ENCODE data around the gene ABCD1.

ABCD1 gene

DNA sequence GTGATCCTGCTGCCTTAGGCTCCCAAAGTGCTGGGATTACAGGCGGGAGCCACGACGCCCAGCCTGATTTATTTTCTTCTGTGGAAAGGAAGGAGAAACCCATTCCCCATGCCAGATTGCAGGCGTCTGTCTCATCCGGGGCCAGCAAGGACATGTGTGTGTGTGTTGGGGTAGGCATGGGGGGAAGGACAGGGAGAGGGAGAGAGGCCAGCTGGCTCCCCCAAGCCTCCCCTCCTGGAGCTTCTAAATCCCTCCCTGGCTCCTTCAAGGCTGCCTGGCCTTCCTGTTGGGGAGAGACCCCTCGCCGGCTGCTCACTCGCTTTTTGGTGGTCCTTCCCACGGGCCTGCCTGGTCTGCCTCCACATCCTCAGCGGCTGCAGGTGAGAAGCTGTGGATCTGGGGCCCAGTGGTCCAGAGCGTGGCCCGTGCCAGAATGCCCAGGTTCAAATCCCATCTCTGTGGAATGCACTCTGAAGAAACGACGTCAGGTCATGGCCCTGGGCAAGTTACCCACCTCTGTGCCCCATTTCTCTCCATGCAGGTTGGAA lies 38.0 kb downstream of the ABCD1 start:
- no peak for DNase-seq (ENCODE audit: low spot score)

DNA sequence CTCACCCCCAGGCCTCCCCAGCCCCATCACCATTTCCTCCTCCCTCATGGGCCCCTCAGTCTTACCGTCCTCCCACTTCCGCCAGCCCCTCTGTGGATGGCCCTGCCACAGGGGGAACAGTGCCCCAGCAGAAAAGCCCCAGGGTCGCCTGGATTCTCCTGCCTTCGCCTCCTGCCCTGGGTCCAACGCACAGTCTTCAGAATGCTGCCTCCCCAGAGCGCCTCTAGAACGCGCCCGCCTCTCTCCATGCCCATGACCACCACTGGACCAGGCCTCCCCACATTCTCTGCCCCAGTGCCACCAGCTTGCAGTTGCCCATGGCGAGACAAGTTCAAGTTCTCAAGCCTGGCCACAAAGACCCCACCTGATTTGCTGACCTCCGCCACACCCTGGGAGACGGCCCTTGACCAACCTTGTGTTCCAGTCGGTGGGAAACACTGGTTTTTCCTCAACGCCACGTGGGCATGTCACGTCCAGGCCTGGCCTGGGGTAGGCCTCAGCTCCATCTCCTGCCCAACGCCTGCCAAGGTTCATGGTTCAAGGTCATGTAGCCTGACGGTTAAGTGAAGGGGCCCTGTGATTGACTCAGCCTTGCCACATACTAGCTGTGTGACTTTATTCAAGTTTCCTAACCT lies 38.8 kb downstream of the ABCD1 start:
- DNase-seq (ENCODE audit: low spot score) = no peak

DNA sequence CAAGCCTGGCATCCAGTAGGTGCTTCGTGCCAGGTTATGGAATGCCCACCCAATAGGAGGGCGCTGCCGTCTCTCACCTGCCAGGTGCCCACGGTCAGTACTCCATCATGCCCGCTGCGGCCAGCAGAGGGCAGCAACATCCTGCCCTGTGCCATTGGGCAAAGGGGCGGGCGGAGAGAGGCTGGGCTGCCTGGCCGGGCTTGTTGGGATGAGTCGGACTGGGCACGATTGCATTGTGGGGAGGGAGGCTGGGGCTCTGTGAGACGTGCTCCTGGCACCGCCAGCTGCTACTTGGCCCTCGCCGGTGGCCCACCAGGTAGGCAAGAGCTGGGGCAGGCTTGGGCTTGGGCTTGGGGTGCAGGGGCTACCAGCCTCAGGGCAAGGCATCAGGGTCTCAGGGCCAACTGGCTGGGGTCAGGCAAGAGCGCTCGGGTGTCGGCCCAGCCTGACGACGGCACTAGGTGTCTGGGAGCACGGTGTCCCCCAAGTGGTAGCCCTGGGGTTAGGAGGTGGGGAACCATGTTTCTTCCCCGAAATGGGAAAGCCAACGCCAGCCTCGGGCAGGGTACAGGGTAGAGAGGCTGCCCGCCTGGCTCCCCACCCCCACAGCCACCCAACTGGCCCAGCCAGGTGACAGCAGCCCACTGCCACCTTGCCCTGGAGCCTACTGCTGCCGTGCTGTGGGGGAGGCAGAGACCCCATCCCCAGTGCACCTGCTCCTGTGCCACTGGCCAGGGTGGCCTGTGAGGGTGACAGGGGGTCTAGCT lies 39.5 kb downstream of the ABCD1 start, which contains the start of gene PLXNB3:
Gene PLXNB3, plus strand, starts transcription at position 261 of the 767 bp plus-strand sequence. CDS start 1,287 bp downstream, outside the sequence.
- DNase-seq (ENCODE audit: low spot score) = peak; percentile 89

DNA sequence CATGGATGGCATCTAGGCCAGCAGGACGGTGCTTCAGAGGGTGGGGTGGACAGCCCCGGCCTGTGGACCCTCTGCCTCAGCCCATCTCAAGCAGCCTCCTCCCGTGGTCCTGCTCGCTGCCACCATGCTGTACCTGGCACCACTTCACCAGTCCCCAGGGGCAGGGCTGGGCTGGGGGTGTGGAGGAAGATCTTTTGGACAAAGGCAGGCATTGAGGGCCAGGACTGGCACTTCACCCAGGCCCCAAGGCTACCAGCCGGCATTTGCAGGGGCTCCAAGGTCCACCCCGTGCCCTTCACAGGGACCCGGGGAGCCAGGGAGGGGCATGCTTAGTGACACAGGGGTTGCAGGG lies 40.1 kb downstream of the ABCD1 start:
- no peak for DNase-seq (ENCODE audit: low spot score)

DNA sequence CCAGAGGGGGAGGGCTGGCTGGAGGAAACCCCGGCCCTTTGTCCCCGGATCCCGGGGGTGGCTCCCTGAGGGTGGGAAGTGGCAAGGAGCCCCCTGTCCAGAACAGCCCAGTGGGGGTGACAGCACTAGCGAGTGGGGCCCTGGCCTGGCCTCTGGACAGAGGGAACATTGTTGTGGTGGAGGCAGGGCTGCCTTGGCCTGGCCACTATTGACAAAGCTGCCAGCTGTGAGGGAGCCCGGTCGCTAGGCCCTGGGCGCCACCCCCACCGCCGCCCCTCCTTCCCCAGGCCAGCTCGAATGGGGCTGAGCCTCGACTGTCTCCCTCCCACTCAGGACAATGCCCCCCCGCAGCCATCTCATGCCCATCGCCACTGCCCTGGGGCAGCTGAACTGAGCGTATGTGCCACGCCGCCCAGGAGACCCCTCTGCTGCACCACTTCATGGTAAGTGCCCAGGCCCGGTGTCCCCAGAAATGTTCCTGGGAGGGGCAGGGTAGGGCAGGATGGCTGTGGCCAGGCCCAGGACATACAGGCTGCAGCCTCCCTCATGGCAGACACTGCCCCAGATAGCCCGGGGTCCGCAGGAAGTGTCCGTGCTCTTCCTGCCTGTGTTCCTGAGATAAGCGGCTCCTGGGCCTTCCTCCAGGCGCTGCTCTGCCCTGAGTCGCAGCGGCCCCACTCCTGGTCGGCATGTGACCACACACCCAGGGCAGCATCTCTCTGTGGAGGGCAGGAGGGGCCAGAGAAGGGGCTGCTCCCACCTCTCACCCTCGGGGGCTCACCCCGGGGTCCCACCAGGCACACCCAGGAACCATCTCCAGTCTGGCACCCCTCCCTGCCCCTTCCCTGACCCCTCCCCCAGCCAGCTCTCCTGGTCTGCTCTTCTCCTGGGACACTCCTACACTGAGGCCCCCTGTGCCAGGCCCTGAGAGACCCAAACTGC lies 40.8 kb downstream of the ABCD1 start:
- DNase-seq (ENCODE audit: low spot score) = peak; percentile 93

DNA sequence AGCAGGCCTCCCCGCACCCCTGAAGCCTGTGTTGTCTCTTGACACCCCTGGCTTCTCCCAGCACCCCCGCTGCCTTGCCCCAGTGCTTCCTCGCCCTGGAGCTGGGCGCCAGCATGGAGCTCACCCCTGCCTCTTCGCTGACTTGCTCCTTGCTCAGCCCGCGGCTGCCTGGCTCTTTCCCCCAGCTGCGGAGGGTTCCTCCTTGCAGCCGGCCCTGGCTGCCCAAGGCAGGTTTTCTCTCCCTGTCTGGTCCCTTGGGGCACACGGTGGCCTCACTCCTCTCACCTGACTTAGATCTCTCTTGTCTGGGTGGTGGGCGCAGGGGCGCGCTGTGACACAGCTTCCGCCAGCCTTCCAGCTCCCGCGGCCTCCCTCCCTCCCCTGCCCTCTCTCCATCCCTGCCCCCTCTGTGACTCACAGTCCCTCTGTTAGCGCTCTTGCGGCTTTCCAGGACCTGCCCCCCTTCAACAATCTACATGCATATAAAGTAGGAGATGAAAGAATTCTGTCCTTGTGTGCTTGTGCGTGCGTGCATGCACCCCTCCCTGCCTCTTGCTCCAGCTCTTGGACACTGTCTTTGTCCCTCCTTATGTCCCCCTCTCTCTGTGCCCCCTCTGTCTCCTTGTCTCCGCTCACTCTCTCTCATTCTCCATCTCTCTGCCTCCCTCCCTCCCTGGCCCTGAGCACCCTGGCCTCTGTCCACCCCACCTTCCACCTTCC lies 41.6 kb downstream of the ABCD1 start:
- peak; percentile 74 for DNase-seq (ENCODE audit: low spot score)

DNA sequence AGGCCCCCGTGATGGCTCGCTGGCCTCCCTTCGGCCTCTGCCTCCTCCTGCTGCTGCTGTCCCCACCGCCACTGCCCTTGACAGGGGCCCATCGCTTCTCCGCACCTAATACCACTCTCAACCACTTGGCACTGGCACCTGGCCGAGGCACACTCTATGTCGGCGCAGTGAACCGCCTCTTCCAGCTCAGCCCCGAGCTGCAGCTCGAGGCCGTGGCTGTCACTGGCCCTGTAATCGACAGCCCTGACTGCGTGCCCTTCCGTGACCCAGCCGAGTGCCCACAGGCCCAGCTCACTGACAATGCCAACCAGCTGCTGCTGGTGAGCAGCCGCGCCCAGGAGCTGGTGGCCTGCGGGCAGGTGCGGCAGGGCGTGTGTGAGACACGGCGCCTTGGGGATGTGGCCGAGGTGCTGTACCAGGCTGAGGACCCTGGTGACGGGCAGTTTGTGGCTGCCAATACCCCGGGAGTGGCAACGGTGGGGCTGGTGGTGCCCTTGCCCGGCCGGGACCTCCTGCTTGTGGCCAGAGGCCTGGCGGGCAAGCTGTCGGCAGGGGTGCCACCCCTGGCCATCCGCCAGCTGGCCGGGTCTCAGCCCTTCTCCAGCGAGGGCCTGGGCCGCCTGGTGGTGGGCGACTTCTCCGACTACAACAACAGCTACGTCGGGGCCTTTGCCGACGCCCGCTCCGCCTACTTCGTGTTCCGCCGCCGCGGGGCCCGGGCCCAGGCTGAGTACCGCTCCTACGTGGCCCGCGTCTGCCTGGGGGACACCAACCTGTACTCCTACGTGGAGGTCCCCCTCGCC lies 42.4 kb downstream of the ABCD1 start:
- DNase-seq (ENCODE audit: low spot score) = no peak

DNA sequence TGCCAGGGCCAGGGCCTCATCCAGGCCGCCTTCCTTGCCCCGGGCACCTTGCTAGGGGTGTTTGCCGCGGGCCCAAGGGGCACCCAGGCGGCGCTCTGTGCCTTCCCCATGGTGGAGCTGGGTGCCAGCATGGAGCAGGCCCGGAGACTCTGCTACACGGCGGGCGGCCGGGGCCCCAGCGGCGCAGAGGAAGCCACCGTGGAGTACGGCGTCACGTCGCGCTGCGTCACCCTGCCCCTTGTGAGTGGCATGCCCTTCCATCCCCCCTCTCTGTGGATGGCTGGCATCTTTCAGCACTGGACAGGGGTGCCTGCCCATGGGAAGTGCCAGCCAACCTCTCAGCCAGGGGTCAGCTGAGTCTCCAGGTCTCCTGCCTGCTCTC lies 43.0 kb downstream of the ABCD1 start:
- no peak for DNase-seq (ENCODE audit: low spot score)

DNA sequence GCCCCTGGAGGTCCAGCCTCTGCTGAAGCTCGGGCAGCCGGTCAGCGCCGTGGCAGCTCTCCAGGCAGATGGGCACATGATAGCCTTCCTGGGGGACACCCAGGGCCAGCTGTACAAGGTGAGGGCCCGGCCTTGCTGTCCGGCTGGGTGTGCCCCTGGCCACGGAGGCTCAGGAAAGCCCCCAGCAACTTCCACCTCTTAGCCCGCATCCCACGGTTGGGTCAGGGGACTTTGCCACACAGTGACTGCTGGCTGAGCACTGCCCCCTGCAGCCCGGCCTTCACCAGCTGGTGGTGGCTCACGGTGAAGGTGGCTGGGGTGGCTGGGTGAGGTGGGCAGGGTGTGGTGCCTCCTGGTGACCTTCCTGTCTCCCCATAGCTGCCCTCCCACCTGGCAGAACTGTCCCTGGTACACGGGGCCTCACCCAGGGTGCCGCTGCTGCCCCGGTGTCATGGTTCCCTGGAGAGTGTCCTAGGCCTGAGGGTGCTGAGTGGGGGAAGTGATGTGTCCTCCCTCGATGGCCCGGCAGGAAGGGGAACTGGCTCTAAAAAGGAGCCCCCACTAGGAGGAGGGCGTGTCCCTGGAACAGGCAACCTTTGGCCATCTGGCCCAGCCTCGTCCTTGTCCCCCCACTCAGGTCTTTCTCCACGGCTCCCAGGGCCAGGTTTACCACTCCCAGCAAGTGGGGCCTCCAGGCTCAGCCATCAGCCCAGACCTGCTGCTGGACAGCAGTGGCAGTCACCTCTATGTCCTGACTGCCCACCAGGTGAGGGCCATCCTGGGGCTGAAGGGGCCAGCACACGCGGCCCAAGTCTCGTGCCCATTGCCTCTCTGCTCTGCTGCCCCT lies 43.9 kb downstream of the ABCD1 start:
- DNase-seq (ENCODE audit: low spot score) = no peak

DNA sequence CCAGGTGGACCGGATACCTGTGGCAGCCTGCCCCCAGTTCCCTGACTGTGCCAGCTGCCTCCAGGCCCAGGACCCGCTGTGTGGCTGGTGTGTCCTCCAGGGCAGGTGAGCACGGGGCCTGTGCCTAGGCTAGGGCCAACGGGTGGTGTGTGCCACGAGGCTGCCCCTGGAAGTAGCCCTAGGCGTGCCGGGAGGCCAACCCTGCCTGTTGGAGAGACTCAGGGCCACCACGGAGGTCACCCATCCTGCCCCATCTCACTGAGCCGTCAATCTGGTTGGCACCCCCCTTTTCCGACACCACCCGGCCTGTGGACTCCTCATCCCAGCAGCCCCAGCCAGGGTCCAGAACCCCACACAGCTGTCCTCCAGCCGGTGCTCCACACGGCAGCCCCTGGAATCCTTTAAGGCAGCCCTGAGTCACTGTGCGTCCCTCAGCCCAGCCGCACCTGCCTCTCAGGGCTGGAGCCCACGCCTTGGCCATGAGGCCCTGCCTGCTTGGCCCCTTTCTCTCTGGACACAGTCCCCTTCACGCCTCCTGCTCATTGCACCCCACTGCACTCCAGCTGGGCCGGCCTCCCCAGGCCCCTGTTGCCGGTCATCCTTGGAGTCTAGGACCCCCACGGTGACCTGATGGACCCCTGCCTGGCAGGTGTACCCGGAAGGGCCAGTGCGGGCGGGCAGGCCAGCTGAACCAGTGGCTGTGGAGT lies 44.7 kb downstream of the ABCD1 start:
- no peak for DNase-seq (ENCODE audit: low spot score)

DNA sequence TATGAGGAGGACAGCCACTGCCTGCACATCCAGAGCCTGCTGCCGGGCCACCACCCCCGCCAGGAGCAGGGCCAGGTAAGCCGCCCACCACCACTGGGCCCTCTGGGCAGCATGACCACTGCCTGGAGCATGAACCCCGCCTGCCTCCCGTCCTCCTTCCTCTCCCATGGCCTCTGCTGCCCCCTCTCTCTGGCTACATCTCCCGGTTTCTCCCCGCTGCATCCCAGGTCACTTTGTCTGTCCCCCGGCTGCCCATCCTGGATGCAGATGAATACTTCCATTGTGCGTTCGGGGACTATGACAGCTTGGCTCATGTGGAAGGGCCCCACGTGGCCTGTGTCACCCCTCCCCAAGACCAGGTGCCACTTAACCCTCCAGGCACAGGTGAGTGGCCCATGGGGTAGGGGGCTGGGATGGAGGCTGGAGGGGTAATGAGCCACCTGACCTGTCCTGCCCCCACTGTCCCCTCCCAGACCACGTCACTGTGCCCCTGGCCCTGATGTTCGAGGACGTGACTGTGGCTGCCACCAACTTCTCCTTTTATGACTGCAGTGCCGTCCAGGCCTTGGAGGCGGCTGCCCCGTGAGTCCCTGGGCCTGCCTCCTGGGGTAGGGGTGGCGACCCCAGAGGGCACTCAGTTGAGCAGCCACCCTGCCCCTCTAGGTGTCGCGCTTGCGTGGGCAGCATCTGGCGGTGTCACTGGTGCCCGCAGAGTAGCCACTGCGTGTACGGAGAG lies 45.4 kb downstream of the ABCD1 start:
- DNase-seq (ENCODE audit: low spot score) = no peak

DNA sequence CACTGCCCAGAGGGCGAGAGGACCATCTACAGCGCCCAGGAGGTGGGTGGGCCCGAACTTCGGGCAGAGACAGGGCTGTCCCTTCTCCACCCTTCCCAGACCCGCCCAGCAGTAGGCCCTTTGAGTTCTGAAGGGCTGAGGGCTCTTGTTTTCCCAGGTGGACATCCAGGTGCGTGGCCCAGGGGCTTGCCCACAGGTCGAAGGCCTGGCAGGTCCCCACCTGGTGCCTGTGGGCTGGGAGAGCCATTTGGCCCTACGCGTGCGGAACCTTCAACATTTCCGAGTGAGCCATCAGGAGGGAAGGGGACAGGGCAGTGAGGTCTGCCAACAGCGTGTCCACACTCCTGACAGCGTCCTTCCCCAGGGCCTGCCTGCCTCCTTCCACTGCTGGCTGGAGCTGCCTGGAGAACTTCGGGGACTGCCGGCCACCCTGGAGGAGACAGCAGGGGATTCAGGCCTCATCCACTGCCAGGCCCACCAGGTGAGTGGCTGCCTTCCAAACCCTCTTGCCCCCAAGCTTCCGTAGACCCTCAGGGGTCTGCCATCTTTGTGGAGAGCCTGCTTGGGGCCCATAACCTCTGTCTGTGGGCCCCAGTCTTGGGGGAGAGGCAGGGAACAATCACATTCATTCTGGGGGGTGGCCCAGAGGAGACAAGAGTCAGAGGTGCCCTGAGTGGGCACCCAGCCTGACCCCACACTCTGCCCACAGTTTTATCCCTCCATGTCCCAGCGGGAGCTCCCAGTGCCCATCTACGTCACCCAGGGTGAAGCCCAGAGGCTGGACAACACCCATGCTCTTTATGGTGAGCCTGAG lies 46.2 kb downstream of the ABCD1 start:
- DNase-seq (ENCODE audit: low spot score) = no peak

DNA sequence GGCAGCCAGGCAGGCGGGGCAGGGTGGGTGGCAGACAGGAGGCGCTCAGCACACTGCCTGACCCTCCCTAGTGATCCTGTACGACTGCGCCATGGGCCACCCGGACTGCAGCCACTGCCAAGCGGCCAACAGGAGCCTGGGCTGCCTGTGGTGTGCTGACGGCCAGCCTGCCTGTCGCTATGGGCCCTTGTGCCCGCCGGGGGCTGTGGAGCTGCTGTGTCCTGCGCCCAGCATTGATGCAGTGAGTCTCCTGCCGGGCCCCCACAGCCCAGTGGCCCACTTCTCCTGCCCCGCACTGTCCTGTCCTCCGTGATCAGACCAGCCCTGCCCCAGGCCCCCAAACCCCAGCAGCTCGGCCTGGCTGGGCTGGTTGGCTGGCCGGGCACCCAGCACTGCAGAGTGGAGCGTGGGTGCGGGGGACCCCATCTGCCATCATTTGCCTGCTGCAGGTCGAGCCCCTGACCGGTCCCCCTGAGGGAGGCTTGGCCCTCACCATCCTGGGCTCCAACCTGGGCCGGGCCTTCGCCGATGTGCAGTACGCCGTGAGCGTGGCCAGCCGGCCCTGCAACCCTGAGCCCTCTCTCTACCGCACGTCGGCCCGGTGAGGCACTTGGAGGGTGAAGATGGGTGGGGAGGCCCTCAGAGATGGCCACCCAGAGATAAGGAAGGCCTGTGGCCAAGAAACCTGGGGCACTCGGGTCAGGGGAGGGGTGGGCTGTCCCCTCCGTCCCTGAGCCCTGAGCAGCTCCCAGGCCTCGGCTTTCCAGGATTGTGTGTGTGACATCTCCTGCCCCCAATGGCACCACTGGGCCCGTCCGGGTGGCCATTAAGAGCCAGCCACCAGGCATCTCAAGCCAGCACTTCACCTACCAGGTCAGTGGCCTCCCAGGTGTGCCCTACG lies 47.0 kb downstream of the ABCD1 start:
- no peak for DNase-seq (ENCODE audit: low spot score)

DNA sequence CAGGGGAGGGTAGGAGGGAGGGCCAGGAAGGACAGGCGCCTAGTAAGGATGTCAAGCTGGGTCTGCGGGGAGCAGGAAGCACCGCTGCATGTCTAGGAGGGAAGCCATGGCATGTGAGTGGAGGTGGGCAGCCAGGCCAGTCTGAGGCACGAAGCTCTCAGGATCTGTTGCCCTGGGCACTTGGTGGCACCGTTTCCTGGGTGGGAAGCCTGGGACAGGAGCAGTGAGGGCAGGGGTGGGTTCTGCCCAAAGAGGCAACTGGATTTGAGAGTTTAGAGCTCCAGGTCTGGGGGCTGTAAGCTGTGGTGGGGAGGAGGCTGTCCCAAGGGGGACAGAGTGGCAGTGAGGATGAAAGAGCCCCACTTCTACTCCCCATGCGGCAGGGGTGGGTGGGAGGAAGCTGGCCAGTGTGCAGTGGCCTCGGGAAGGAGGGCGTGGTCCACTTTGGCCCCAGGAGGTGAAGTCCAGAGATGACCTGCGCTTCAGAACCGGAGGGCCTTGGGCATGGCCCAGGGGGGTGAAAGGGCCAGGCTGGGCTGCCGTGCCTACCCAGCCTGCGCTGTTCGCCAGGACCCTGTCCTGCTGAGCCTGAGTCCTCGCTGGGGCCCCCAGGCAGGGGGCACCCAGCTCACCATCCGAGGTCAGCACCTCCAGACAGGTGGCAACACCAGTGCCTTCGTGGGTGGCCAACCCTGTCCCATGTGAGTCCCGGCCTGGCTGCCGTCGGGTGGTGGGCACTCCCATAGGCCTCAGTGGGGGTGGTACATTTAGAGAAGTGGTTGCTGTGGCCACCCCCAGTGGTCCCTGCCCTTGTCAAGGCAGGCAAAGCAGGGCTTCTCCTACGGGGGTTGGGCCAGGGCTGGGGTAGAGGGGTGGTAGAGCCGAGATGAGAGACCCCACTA lies 47.9 kb downstream of the ABCD1 start:
- no peak for DNase-seq (ENCODE audit: low spot score)

DNA sequence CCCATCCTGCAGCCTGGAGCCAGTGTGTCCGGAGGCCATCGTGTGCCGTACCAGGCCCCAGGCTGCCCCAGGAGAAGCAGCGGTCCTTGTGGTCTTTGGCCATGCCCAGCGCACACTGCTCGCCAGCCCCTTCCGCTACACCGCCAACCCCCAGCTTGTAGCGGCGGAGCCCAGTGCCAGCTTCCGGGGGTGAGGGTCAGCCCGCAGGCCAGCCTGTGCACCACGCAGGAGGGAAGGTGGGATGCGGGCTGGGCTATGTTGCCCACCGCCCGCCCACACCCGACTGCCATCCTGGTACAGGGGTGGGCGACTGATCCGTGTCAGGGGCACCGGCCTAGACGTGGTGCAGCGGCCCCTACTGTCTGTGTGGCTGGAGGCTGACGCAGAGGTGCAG lies 48.6 kb downstream of the ABCD1 start:
- DNase-seq (ENCODE audit: low spot score) = no peak
